HG02798 (cell line): ENCODE measurements around the gene GDF2.

Experiments
- ATAC-seq: cut with Tn5 transposase; IDR thresholded peaks from one replicate; pipeline ENCODE4 v1.9.1; 2021; ENCODE audit warnings: mild to moderate bottlenecking; ENCODE audit not compliant: unreplicated experiment, poor library complexity

GDF2 gene

DNA sequence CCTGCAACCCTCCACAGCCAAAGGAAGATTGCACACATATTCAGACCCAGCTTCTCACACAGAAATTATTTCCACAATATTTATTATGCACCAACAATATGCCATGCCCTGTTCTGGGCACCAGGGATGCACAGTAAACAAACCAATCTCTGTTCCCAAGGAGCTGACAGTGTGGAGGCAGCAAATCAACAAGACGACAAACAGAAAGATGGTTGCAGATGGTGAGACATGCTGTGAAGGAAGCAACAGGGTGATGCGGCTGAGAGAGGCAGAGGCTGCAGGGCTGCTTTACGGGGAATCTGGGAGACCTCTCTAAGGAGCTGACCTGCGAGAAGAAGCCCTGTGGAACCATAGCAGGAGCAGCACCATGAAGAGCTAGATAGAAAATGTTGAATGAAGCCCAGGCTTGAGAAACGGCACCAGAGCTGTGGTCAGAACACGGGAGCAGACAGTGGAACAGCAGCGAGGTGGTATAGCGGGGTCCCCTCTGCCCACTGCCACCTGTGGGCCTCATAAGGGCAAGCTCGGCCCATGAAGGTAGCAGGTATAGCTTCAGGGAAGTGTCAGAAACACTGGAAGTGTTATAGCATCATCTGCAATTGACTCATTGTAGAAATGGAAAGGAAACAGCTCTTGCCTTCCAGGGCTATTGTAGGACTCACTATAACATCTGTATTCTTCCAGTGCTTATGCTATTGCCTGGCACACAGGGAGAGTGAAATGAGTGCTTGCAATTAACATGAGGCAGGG, 43.4 kb downstream of the GDF2 start:
- no peak for ATAC-seq

DNA sequence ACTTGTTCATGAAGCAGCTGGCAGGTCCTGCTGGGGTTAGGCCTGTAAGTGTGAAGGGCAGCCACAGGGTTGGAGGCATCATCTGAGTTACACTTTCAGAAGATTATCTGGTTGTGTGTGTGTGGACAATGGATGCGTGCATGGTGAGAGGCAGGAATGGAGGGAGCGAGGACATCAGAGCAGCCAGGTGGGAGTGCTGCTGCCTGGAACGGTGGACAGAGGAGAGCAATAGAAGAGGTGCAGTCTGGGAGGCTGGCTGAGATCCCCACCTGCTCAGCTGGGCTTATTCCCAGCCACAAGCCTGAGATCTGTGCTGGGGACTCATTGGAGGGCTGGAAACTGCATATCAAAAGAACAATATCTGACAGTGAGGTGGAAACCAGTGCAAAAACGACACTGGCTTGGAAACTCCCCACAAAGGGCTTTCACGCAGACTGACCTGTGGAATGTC, 44.0 kb downstream of the GDF2 start:
- no peak for ATAC-seq

DNA sequence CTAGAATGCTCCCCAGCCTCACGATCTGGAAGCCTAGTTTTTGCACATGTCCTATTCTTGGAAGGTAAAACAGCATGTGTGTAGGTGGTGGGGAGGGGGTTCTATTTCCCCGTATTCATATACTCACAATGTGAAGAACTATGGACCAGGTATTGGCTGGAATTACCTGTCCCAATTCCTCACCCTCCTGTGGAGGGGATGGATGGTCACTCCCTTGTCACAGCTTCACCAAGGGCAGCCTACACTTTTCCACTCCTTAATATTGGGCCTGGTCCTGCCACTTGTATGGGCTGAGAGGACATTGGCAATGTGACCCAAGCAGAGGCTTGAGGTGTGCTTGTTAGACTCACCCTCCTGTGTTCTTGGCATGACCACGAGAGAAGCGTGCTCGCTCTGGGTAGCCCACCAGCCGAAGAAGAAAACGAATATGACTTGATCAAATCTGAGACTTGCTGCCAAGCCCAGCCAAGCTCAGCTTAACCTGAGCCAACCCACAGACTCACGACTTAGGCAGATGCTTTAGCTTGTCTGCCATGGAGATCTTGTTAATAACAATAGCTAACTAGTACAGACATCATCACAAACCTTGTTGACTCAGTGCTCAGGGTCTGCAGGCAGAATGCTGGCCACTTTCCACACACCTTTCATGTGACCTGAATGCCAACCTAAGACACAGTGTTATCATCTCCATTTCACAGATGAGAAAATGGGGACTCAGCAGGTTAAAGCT, 44.6 kb downstream of the GDF2 start:
- no peak for ATAC-seq

DNA sequence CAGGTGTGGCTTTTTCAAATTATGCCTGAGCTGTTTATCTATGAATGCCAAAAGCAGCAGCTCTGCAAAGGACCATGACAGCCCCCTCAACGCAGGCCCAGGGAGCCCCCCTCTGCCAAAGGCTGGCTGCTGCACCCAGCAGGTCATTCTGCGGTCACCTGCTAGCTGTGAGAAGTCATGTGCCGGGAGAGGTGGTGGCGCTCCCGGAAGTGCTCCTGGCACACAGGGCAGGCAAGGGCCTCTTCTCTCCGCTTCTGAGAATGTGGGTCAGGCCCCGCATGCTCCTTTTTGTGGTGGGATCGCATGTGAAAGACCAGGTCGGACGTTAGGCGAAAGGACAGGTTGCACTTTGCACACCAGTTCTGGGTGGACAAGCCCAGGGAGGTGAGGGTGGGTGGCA, 45.4 kb downstream of the GDF2 start:
- no peak for ATAC-seq

DNA sequence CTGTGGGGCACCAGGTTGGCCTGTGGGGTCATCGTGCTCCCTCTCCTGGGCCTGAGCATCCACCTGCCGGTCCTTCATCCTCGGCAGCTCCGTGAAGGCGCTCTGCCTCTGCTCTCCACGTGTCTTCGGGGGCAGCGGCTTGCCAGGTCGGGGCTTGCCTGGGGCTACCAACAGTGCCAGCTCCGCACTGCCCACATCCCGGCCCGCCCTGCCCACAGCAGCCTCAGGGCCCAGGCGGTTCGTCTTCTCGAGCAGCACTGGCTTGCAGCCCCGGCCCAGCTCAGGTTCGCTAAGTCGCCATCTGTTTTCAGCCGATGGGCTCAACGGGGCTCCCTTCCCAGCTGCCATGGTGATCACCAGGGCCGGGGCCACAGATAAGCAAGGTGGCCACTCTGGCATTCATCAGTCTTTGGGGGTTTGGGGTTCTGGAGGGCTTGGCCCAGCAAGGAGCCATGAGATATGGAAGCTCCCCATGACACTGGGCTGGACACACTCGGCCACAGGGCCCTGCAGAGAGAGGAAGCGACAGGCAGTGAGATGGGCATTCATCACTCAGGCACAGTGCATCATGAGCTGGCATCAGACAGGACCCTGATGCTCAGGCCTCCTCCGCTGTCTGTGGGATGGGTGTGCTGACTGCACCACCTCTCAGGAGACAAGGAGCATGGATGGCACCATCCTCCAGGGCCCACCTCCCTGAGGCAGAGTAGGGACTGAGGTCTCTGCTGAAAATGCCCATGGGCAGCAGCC, 46.4 kb downstream of the GDF2 start:
- ATAC-seq: no peak

DNA sequence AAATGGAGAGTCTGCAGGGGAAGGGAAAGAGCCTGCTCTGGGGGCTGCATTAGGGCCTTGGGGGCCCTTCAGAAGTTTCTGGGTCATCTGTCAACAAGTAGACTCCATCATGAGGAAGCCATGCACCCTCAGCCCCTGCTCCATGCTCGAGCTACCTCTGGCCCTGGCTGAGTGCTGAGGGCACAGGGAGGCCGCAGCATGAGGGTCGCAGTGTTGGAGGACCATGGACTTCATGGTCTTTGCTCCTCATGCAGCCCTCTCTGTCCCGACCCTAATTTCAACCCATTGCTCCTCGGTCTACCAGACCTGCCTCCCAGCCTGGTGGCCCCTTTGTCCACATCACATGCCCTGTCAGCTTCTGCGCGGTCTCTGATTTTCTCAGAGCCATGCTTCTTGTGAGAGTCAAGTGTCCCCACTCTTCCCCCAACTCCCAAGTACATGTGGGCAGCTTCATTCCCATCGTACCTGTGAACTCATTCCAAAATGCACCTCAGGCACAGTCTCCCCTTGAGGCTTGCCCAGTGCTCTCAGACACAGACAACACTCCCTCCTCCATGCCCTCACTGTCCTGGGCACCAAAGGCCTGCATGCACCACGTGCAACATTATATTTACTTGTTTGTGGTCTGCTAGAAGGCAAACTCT, 47.1 kb downstream of the GDF2 start:
- ATAC-seq: no peak

DNA sequence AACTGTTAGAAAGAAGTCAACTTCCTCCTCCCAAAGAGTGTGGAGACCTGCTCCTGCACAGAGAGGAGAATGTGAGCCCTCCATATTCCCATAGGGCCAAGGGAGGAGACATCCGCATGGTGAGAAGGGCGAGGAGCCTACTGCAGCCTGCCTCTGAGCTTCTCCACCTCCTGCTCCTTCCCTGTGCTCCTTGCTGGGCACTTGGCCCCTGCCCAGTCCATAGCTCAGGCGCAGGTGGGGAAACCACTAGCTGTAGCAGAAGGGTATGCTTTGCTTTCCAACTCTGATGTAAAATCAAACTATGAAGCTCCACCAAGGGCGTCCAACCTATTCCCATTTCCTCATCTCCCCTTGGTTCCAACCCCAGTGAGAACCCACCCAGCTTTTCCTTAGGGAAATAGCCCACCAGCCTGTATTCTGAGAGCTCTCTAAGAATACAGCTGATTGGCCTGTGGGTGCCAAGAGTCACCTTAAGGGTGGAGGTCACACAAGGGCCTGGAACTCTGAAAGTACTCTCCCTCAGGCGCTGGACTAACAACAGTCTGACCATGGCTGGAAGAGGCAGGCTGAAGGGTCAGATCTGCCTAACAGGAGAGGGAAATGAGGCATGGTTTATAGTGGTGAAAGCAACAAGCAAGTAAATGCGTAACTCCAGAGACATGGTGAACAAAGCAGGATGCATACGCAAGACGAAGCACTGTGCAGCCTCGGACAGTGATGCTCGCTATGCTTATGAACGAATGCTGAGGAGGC, 47.9 kb downstream of the GDF2 start:
- ATAC-seq: no peak

DNA sequence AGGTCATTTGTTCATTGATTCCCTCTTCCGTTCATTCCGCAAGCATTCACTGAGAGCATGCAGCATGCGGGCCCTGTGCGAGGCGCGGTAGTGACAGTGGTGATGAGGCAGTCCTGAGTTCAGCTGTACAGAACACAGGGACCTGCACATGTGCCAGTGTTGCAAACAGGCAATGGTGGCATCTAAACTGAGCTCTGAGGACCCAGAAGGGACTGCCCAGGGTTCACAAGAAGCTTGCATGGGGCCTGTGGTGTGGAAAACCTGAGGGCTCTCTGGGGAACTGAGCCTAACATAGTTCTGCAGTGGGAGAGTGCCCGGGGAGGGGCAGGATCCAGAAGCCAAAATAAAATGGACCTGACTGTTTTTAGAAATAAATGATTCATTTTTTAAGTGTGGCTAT, 48.6 kb downstream of the GDF2 start:
- no peak for ATAC-seq

DNA sequence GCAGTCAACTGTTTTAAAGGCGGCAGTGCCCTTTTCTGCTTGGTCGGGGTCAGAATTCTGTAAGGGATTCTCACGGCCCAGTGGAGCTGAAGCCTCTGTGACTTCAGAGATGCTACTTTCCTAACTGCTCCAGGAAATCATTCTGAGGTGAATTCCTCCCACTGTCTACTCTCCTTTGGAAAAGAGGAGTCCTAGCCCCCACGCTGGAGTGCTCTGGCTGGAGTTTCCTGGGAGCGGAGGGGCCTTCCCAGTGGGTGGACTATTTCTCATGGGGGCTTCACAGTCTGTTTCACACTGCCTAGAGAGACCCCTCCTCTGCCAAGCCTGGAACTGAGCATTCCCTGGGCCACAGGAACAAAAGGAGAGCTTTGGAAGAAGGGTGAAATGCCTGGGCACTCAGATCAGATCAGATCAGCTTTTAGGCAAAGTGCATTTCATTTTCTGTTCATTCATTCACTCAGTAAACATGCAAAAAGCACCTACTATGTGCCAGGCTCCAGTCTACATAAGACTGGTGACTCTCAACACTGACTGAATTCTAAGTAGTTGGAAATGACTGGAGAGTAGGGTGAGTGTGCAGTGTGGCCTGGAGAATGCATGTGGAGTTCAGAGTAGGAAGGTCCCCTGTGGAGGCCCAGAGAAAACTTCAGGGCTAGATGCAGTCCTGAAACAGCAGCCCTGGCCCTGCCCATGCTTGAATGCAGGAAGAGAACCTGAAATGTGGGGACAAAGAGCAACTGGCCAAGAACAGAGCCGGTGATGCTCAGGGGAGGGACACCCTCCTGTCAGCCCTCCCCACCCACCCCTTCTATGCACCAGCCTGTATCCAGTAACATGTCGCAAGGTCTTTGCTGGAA, 49.6 kb downstream of the GDF2 start:
- no peak for ATAC-seq

DNA sequence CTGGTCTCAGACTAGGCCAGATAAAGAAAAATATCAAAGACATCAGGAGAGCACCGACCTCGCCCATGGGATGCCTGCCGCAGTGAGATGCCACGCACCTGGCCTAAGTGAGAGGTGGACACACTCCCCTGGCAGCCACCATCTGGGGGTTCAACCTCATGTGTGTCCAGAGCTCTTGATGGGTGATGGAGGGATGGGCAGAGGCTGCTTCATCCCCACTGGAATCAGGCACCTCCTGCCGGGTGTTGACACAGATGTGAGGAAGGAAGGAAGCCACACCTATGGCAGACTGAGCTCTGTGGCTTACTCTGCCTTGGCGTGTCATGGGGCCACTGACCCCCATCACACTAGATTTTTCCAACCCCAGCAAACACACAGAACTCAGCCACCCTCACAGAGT, 50.5 kb downstream of the GDF2 start:
- ATAC-seq: no peak

DNA sequence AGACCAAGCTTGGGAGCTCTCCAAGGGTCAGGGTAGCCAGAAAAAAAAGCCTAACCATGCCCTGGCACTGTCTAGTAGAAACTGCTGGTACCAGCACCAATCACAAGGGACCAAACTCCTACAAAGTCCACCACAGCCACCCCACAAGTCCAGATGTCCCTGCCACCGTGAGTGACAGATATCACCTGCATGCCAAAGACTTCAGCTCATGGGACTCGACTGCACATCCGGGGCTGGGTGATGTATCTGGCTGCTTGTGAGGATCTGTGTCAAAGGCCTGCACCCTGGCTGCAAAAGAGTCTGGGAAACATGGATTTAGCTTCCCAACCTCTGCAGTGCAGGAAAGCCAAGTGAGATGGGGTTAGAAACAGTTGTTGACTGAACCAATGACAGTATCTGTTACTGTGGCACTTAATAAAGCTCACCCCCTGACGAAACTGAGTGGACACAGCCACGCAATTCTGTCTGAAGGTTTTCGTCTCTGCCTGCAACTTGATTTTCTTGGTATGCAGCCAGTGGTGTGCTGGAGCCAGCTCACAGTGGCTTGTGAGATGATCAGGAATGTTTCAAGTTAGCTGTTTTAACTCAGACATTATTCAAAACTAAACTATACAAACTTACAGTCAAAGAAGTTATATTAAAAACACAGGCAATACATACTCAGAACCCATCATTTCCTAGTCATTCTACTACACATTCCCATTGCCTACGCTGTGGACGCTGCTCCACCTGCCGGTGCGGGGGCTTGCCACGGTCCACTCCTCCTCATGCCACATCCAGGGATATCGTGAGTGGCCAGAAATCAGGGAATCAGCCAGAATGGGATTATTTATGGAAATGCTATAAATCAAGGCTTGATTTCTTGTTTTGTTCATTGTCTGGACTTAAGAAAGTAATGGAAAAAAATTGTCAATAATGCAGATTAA, 52.6 kb downstream of the GDF2 start:
- ATAC-seq: no peak

DNA sequence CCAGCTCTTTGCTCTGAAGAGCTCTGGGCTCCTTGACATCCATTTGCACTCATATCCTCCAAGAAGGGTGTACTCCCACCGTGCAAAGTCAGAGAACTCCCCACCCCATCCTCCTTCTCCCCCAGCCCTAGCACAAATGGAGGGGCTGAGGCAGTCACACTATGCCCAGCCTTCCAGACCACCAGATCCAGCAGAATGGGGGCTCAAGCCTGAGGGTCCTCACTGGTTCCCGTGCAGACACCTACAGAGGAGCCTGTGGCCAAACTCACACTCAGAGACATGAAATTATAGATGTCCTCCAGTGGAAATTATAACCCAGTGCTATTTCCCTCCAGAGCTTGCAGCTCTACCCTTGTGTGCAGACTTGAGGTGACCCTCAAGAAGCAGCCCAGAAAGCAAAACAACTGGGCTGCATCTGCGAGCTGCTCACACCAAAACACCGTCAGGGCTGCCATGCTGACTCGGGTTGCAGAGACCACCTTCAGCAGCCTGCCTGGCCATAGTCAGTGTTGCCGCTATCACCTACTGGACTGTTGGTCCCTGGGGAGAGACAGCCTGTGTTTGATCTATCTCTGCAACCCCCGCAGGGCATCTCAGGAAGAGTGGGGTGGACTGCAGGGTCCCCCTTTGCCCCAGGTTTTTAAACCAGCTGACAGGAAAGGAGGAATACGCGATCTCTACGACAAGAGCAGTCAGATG, 54.4 kb downstream of the GDF2 start:
- no peak for ATAC-seq
